Neural cell (in vitro differentiated cells): ENCODE results near the gene LYPD3. TPM values are rescaled to one million over a fixed set of nuclear protein-coding genes. Genes with fewer than 3 reads are reported as not detected.

Source experiments
- H2AFZ ChIP-seq: fragments of 200-600, 300-800 bp; sonication (generic), shearing (Covaris generic); 2 replicates; pipeline ENCODE4 v1.6.0; 2014; ENCODE audit warnings: low read depth, mild to moderate bottlenecking, antibody characterized with exemption, low read length, moderate library complexity
- H3F3A ChIP-seq: fragments of 200-600 bp; shearing (Covaris generic); 2 replicates; pipeline ENCODE4 v1.6.1; 2016; ENCODE audit warnings: mild to moderate bottlenecking, moderate library complexity, mixed read lengths, antibody characterized with exemption, low read length; ENCODE audit not compliant: insufficient read depth, poor library complexity, severe bottlenecking
- H3K27ac ChIP-seq: fragments of 200-600, 300-800 bp; sonication (generic), shearing (Covaris generic); 2 replicates; pipeline ENCODE4 v1.5.1; 2014; ENCODE audit warnings: mild to moderate bottlenecking, low read length, moderate library complexity
- H3K27me3 ChIP-seq: fragments of 300-800, 200-600 bp; sonication (generic), shearing (Covaris generic); 2 replicates; pipeline ENCODE4 v1.6.0; 2014; ENCODE audit warnings: mild to moderate bottlenecking, low read depth, low read length, moderate library complexity; ENCODE audit not compliant: insufficient read depth
- H3K36me3 ChIP-seq: fragments of 300-800, 200-600 bp; sonication (generic), shearing (Covaris generic); 2 replicates; pipeline ENCODE4 v1.5.1; 2014; ENCODE audit warnings: mild to moderate bottlenecking, antibody characterized with exemption, low read length, moderate library complexity; ENCODE audit not compliant: insufficient read depth
- H3K4me2 ChIP-seq: fragments of 300-800, 200-600 bp; sonication (generic), shearing (Covaris generic); 2 replicates; pipeline ENCODE4 v1.6.0; 2014; ENCODE audit warnings: mild to moderate bottlenecking, low read length
- H3K4me3 ChIP-seq: fragments of 300-800, 200-600 bp; sonication (generic), shearing (Covaris generic); 2 replicates; pipeline ENCODE4 v1.5.1; 2014; ENCODE audit warnings: mild to moderate bottlenecking, low read length, moderate library complexity
- H3K79me2 ChIP-seq: fragments of 200-600 bp; shearing (Covaris generic); replicated peaks from 2 replicates; pipeline ENCODE4 v1.6.0; 2014; ENCODE audit warnings: mild to moderate bottlenecking, low read length, moderate library complexity; ENCODE audit not compliant: insufficient read depth
- H3K9ac ChIP-seq: fragments of 300-800, 200-600 bp; sonication (generic), shearing (Covaris generic); 2 replicates; pipeline ENCODE4 v1.6.1; 2016; ENCODE audit warnings: mild to moderate bottlenecking, low read length, mixed read lengths
- H3K9me2 ChIP-seq: fragments of 200-600 bp; shearing (Covaris generic); 2 replicates; pipeline ENCODE4 v1.6.1; 2016; ENCODE audit warnings: mild to moderate bottlenecking, low read length, mixed read lengths; ENCODE audit not compliant: insufficient read depth
- H3K9me3 ChIP-seq: fragments of 200-600, 300-800 bp; sonication (generic), shearing (Covaris generic); 2 replicates; pipeline ENCODE4 v1.6.1; 2016; ENCODE audit warnings: mild to moderate bottlenecking, mixed run types, low read length, moderate library complexity, mixed read lengths
- H4K20me1 ChIP-seq: fragments of 200-600 bp; shearing (Covaris generic); 2 replicates; pipeline ENCODE4 v1.6.1; 2016; ENCODE audit warnings: mild to moderate bottlenecking, mixed run types; ENCODE audit not compliant: insufficient read depth
- CTCF ChIP-seq: fragments of 450-650 bp; IDR thresholded peaks from 2 replicates; pipeline ENCODE4 v1.5.1; 2014; ENCODE audit warnings: antibody characterized with exemption, mild to moderate bottlenecking, moderate library complexity; ENCODE audit not compliant: poor library complexity, severe bottlenecking
- EP300 ChIP-seq: fragments of 450-650 bp; conservative IDR thresholded peaks from 2 replicates; pipeline ENCODE4 v1.6.1; 2014; ENCODE audit warnings: antibody characterized with exemption, mild to moderate bottlenecking, moderate library complexity; ENCODE audit not compliant: poor library complexity, severe bottlenecking
- EZH2 ChIP-seq: fragments of 200-600, 300-800 bp; shearing (Covaris generic), sonication (generic); IDR thresholded peaks from 2 replicates; pipeline ENCODE4 v1.6.1; 2014; ENCODE audit warnings: antibody characterized with exemption, low read length, borderline replicate concordance, mild to moderate bottlenecking; ENCODE audit not compliant: insufficient read depth, poor library complexity, severe bottlenecking
- MXI1 ChIP-seq: fragments of 450-650 bp; conservative IDR thresholded peaks from 2 replicates; pipeline ENCODE4 v1.6.1; 2014; ENCODE audit warnings: antibody characterized with exemption, mild to moderate bottlenecking; ENCODE audit not compliant: poor library complexity, severe bottlenecking
- POLR2AphosphoS5 ChIP-seq: IDR thresholded peaks from 2 replicates; pipeline ENCODE4 v1.6.1; 2012
- RAD21 ChIP-seq: fragments of 450-650 bp; conservative IDR thresholded peaks from 2 replicates; pipeline ENCODE4 v1.6.1; 2014; ENCODE audit warnings: antibody characterized with exemption, mild to moderate bottlenecking, moderate library complexity
- REST ChIP-seq: IDR thresholded peaks from 2 replicates; pipeline ENCODE4 v1.6.1; 2012; ENCODE audit warnings: borderline replicate concordance
- SMC3 ChIP-seq: fragments of 450-650 bp; conservative IDR thresholded peaks from 2 replicates; pipeline ENCODE4 v1.6.1; 2014; ENCODE audit warnings: antibody characterized with exemption, mild to moderate bottlenecking, moderate library complexity; ENCODE audit not compliant: poor library complexity
- TAF1 ChIP-seq: IDR thresholded peaks from 2 replicates; pipeline ENCODE4 v1.6.1; 2012; ENCODE audit warnings: low read depth
- polyA plus RNA-seq: library from polyadenylated mRNA; depleted of rRNA; stranded (reverse); fragments of >200 nt; gene quantifications from 2 replicates; pipeline ENCODE4 v1.2.3, GENCODE V29; 2014

LYPD3 gene
- polyA plus RNA-seq, 1 donor from 2014 or later = not detected

- no peaks in the 10 kb centered on the region for H3K27me3 ChIP-seq
- H3K9me3 ChIP-seq = no peaks in the 10 kb centered on the region
- TF ChIP-seq RAD21 = no peak
- no peak for TF ChIP-seq TAF1
- no peak for TF ChIP-seq EZH2
- TF ChIP-seq REST = no peak
- TF ChIP-seq CTCF = no peak
- no peak for TF ChIP-seq MXI1
- TF ChIP-seq SMC3 = no peak
- no peak for TF ChIP-seq EP300
- TF ChIP-seq POLR2AphosphoS5 = no peak
- H3K9ac ChIP-seq = no peak overlapping the region
- no peaks in the 10 kb centered on the region for H3K36me3 ChIP-seq
- H2AFZ ChIP-seq = no peak overlapping the region
- no peaks in the 10 kb centered on the region for H3F3A ChIP-seq
- no peaks in the 10 kb centered on the region for H3K79me2 ChIP-seq
- no peaks in the 10 kb centered on the region for H3K9me2 ChIP-seq
- H3K4me2 ChIP-seq = no peak overlapping the region
- no peaks in the 10 kb centered on the region for H4K20me1 ChIP-seq
- H3K4me3 ChIP-seq = no peak overlapping the region
- no peak overlapping the region for H3K27ac ChIP-seq
Observed at GRCh38 chr19:43430976-43431375, 34.4 kb downstream of the LYPD3 start.

GRCh38 chr19:43430142-43430710 lies 35.2 kb downstream of the LYPD3 start:
- Histone ChIP-seq H3F3A (no peaks in the 10 kb centered on the region), H4K20me1 (no peaks in the 10 kb centered on the region), H3K27ac (no peak overlapping the region), H3K79me2 (no peaks in the 10 kb centered on the region), H3K36me3 (no peaks in the 10 kb centered on the region), H3K4me2 (no peak overlapping the region), H3K4me3 (no peak overlapping the region), H2AFZ (no peak overlapping the region), H3K9ac (no peak overlapping the region), H3K9me2 (no peaks in the 10 kb centered on the region), H3K27me3 (no peaks in the 10 kb centered on the region), H3K9me3 (no peaks in the 10 kb centered on the region)
- no peak for TF ChIP-seq SMC3
- TF ChIP-seq MXI1 = no peak
- no peak for TF ChIP-seq EP300
- TF ChIP-seq CTCF = no peak
- TF ChIP-seq EZH2 = no peak
- TF ChIP-seq REST = no peak
- no peak for TF ChIP-seq RAD21
